ENCODE results near the gene MYL6. TPM values are rescaled to one million over a fixed set of nuclear protein-coding genes. Genes with fewer than 3 reads are reported as not detected.

Gene MYL6
- total RNA-seq (2,618 and 4,325 TPM in 2 replicates), polyA plus RNA-seq (3,866 and 6,680 TPM in 2 replicates)

- no peak for TF ChIP-seq CTCF (IDR thresholded peaks at IDR 0.05; ENCODE audit: low read depth, low read length)
- peaks cover 29% of the 10 kb centered on the region for H3K4me1 ChIP-seq (ENCODE audit: low read depth)
- no peaks in the 10 kb centered on the region for H3K27me3 ChIP-seq
- peak within 1 kb of the TSS; percentile 86 for H3K4me3 ChIP-seq
- H3K9me3 ChIP-seq (ENCODE audit: low read depth), result no peaks in the 10 kb centered on the region
- H3K36me3 ChIP-seq, result peaks cover 47% of the 10 kb centered on the region
- H3K27ac ChIP-seq, result peak within 1 kb of the TSS; percentile 100
- peak; percentile 98 to 99 for DNase-seq (ENCODE audit: low read depth in 1 of 2, low spot score in 1 of 2)
These were observed at the start of gene MYL6 for GRCh38 chr12:56158029-56158925. Gene MYL6, plus strand, starts transcription at chr12:56158359. Its CDS starts 43 bp downstream, at chr12:56158402.

- no peak for TF ChIP-seq CTCF (IDR thresholded peaks at IDR 0.05; ENCODE audit: low read depth, low read length)
- Histone ChIP-seq H3K9me3 (ENCODE audit: low read depth) (no peaks in the 10 kb centered on the region), H3K36me3 (peaks cover 53% of the 10 kb centered on the region), H3K4me1 (ENCODE audit: low read depth) (peaks cover 6% of the 10 kb centered on the region), H3K4me3 (no peak overlapping the region), H3K27ac (no peak overlapping the region), H3K27me3 (no peaks in the 10 kb centered on the region)
- no peak for DNase-seq (ENCODE audit: low read depth in 1 of 2, low spot score in 1 of 2)
These were observed 47.6 kb upstream of the MYL6 start for GRCh38 chr12:56110571-56110970.

- Histone ChIP-seq H3K36me3 (peaks cover 32% of the 10 kb centered on the region), H3K4me3 (no peak overlapping the region), H3K9me3 (ENCODE audit: low read depth) (no peaks in the 10 kb centered on the region), H3K27ac (no peak overlapping the region), H3K27me3 (no peaks in the 10 kb centered on the region), H3K4me1 (ENCODE audit: low read depth) (peaks cover 5% of the 10 kb centered on the region)
- no peak for TF ChIP-seq CTCF (IDR thresholded peaks at IDR 0.05; ENCODE audit: low read depth, low read length)
- no peak for DNase-seq (ENCODE audit: low read depth in 1 of 2, low spot score in 1 of 2)
These were observed 44.1 kb upstream of the MYL6 start for GRCh38 chr12:56114084-56114483.

- peaks cover 26% of the 10 kb centered on the region for H3K36me3 ChIP-seq
These were observed 42.8 kb upstream of the MYL6 start for GRCh38 chr12:56115329-56115728.

More at GRCh38 chr12:56115329-56115728, 42.8 kb upstream of the MYL6 start:
- H3K4me3 ChIP-seq, result peak overlapping the region; percentile 93
- peaks cover 15% of the 10 kb centered on the region for H3K4me1 ChIP-seq (ENCODE audit: low read depth)
- DNase-seq (ENCODE audit: low read depth in 1 of 2, low spot score in 1 of 2), result peak in 1 of 2 donors; percentile 57
- H3K27ac ChIP-seq, result no peak overlapping the region
- TF ChIP-seq CTCF (IDR thresholded peaks at IDR 0.05; ENCODE audit: low read depth, low read length), result no peak
- H3K27me3 ChIP-seq, result no peaks in the 10 kb centered on the region
- H3K9me3 ChIP-seq (ENCODE audit: low read depth), result no peaks in the 10 kb centered on the region
